Medulla oblongata (tissue), 1 donor: ENCODE results near the gene TRAPPC3.
"Not testable (repeated sequence)": the region's sequence is repeated elsewhere in the genome, so short reads cannot be mapped to it uniquely, and the experiment has no call there.

ENCODE experiments used
- DNase-seq: peaks from one replicate; pipeline ENCODE4 v3.0.0-alpha.2; 2015; ENCODE audit errors: extremely low spot score

Gene TRAPPC3

GRCh38 chr1:36149237-36149972, at the start of gene TRAPPC3:
TSS of gene TRAPPC3 (minus strand) at chr1:36149486. CDS start at chr1:36149378, 108 bp downstream.
- peak; percentile 100 for DNase-seq

GRCh38 chr1:36198641-36199040, 49.4 kb upstream of the TRAPPC3 start:
- no peak for DNase-seq

GRCh38 chr1:36196805-36197204, 47.5 kb upstream of the TRAPPC3 start:
- DNase-seq = not testable (repeated sequence)

- peak; percentile 96 for DNase-seq
Observed at GRCh38 chr1:36187800-36188593, 38.7 kb upstream of the TRAPPC3 start.

- no peak for DNase-seq
Observed at GRCh38 chr1:36183309-36183856, 34.1 kb upstream of the TRAPPC3 start.

- DNase-seq = no peak
Observed at GRCh38 chr1:36182734-36183133, 33.4 kb upstream of the TRAPPC3 start.

GRCh38 chr1:36179220-36179600, 29.9 kb upstream of the TRAPPC3 start:
- no peak for DNase-seq

GRCh38 chr1:36178471-36179219, 29.4 kb upstream of the TRAPPC3 start:
- DNase-seq = no peak

GRCh38 chr1:36177589-36178431, 28.5 kb upstream of the TRAPPC3 start:
- no peak for DNase-seq

- no peak for DNase-seq
Observed at GRCh38 chr1:36176106-36176949, 27.0 kb upstream of the TRAPPC3 start.

GRCh38 chr1:36175137-36176095, 26.1 kb upstream of the TRAPPC3 start:
- DNase-seq = no peak

GRCh38 chr1:36174713-36175112, 25.4 kb upstream of the TRAPPC3 start:
- DNase-seq = no peak

- no peak for DNase-seq
Observed at GRCh38 chr1:36172983-36173382, 23.7 kb upstream of the TRAPPC3 start.

GRCh38 chr1:36172017-36172747, 22.9 kb upstream of the TRAPPC3 start:
- no peak for DNase-seq

- no peak for DNase-seq
Observed at GRCh38 chr1:36170643-36171412, 21.5 kb upstream of the TRAPPC3 start.

- no peak for DNase-seq
Observed at GRCh38 chr1:36168514-36168913, 19.2 kb upstream of the TRAPPC3 start.
